BE2C (cell line): Measurements from ENCODE around the gene MYLK.
"Not testable (repeated sequence)": the region's sequence is repeated elsewhere in the genome, so short reads cannot be mapped to it uniquely, and the experiment has no call there.

Experiments used
- DNase-seq: peaks from one replicate; pipeline ENCODE4 v3.0.0-alpha.2; 2020
- H3K27me3 ChIP-seq: fragments of 250-450 bp; sonication (Bioruptor Pico); 2 replicates; pipeline ENCODE4 v1.5.1; 2020; ENCODE audit warnings: mild to moderate bottlenecking
- H3K36me3 ChIP-seq: fragments of 250-450 bp; sonication (Bioruptor Pico); 2 replicates; pipeline ENCODE4 v1.5.1; 2020; ENCODE audit warnings: mild to moderate bottlenecking
- H3K4me1 ChIP-seq: fragments of 250-450 bp; sonication (Bioruptor Pico); 2 replicates; pipeline ENCODE4 v1.5.1; 2020
- H3K4me3 ChIP-seq: 2 replicates; pipeline ENCODE4 v1.5.1; 2011; ENCODE audit warnings: low read depth, low read length
- H3K9me3 ChIP-seq: fragments of 250-450 bp; sonication (Bioruptor Pico); 2 replicates; pipeline ENCODE4 v1.5.1; 2020
- CTCF ChIP-seq: IDR thresholded peaks from 2 replicates; pipeline ENCODE4 v1.5.1; 2012; ENCODE audit warnings: mild to moderate bottlenecking, low read depth, low read length

MYLK gene

GRCh38 chr3:123611082-123611481 lies 273.1 kb downstream of the MYLK start:
- Histone ChIP-seq H3K36me3 (peaks cover 7% of the 10 kb centered on the region), H3K27me3 (no peaks in the 10 kb centered on the region), H3K9me3 (no peaks in the 10 kb centered on the region), H3K4me1 (peaks cover 3% of the 10 kb centered on the region; the same call in 1 of the 2 replicates), H3K4me3 (no peak overlapping the region)
- TF ChIP-seq CTCF: no peak
- no peak for DNase-seq

GRCh38 chr3:123610331-123610730 lies 273.8 kb downstream of the MYLK start:
- DNase-seq: peak; percentile 80
- Histone ChIP-seq H3K36me3 (peaks cover 7% of the 10 kb centered on the region), H3K27me3 (no peaks in the 10 kb centered on the region), H3K4me3 (no peak overlapping the region), H3K4me1 (peaks cover 3% of the 10 kb centered on the region; the same call in 1 of the 2 replicates), H3K9me3 (no peaks in the 10 kb centered on the region)
- TF ChIP-seq CTCF: no peak

GRCh38 chr3:123609063-123609462 lies 275.1 kb downstream of the MYLK start:
- DNase-seq: no peak
- no peak for TF ChIP-seq CTCF
- peaks cover 3% of the 10 kb centered on the region; the same call in 1 of the 2 replicates for H3K4me1 ChIP-seq

GRCh38 chr3:123608263-123608937 lies 275.7 kb downstream of the MYLK start:
- TF ChIP-seq CTCF: no peak

More at GRCh38 chr3:123609063-123609462, 275.1 kb downstream of the MYLK start:
- Histone ChIP-seq H3K36me3 (peaks cover 7% of the 10 kb centered on the region), H3K9me3 (no peaks in the 10 kb centered on the region), H3K27me3 (no peaks in the 10 kb centered on the region), H3K4me3 (no peak overlapping the region)

GRCh38 chr3:123606527-123606926 lies 277.6 kb downstream of the MYLK start:
- Histone ChIP-seq H3K27me3 (no peaks in the 10 kb centered on the region), H3K4me3 (no peak overlapping the region), H3K36me3 (no peaks in the 10 kb centered on the region), H3K9me3 (no peaks in the 10 kb centered on the region), H3K4me1 (peaks cover 3% of the 10 kb centered on the region; the same call in 1 of the 2 replicates)
- TF ChIP-seq CTCF: no peak
- no peak for DNase-seq

More at GRCh38 chr3:123608263-123608937, 275.7 kb downstream of the MYLK start:
- no peak overlapping the region for H3K4me3 ChIP-seq
- DNase-seq: no peak
- peaks cover 7% of the 10 kb centered on the region for H3K36me3 ChIP-seq
- H3K27me3 ChIP-seq: no peaks in the 10 kb centered on the region
- no peaks in the 10 kb centered on the region for H3K9me3 ChIP-seq
- H3K4me1 ChIP-seq: peaks cover 3% of the 10 kb centered on the region; the same call in 1 of the 2 replicates

- no peak overlapping the region for H3K4me3 ChIP-seq
- DNase-seq: no peak
- H3K27me3 ChIP-seq: no peaks in the 10 kb centered on the region
- no peak for TF ChIP-seq CTCF
- H3K4me1 ChIP-seq: peaks cover 4% of the 10 kb centered on the region; the same call in 1 of the 2 replicates
- H3K9me3 ChIP-seq: no peaks in the 10 kb centered on the region
- no peaks in the 10 kb centered on the region; the same call in 1 of the 2 replicates for H3K36me3 ChIP-seq
Measured at GRCh38 chr3:123605789-123606234, 278.3 kb downstream of the MYLK start.

GRCh38 chr3:123603153-123603552 lies 281.0 kb downstream of the MYLK start:
- H3K36me3 ChIP-seq, H3K27me3 ChIP-seq, DNase-seq, H3K9me3 ChIP-seq, H3K4me1 ChIP-seq, H3K4me3 ChIP-seq: not testable (repeated sequence)
